Measurements from ENCODE around the gene UNC5CL.
A peak's percentile ranks its signal among the peaks of the same experiment; 100 is the strongest.

Gene UNC5CL

GRCh38 chr6:40996591-40997233 lies 42.3 kb downstream of the UNC5CL start:
- H3K18ac ChIP-seq (ENCODE audit: low read depth in 1 of 2, low read length in 2 of 2), result peak overlapping the region; percentile 84 to 88
- H3K9me3 ChIP-seq (ENCODE audit: control insufficient read depth, low read length), result no peaks in the 10 kb centered on the region
- no peak overlapping the region for H3K4me2 ChIP-seq (ENCODE audit: low read length, poor library complexity, severe bottlenecking)
- peak overlapping the region; percentile 5 for H4K91ac ChIP-seq (ENCODE audit: low read length)
- H3K4me1 ChIP-seq (ENCODE audit: control insufficient read depth, insufficient read depth, low read depth, low read length), result peaks cover 11% of the 10 kb centered on the region
- H3K4me3 ChIP-seq (ENCODE audit: insufficient read depth in 1 of 2, low read depth in 1 of 2, low read length in 2 of 2), result no peak overlapping the region
- H3K27me3 ChIP-seq (ENCODE audit: control insufficient read depth in 1 of 2, insufficient read depth in 1 of 2, low read length in 2 of 2), result peaks cover 0 to 7% of the 10 kb centered on the region in 2 experiments
- H3K79me1 ChIP-seq (replicated peaks; ENCODE audit: low read length, poor library complexity, severe bottlenecking), result no peaks in the 10 kb centered on the region
- no peak overlapping the region for H2AK5ac ChIP-seq (ENCODE audit: low read length, severe bottlenecking)
- no peak overlapping the region for H3K14ac ChIP-seq (ENCODE audit: low read length in 2 of 2)
- peak overlapping the region; percentile 3 for H2BK5ac ChIP-seq (ENCODE audit: low read depth, low read length, poor library complexity, severe bottlenecking)
- peak overlapping the region; percentile 86 for H2BK120ac ChIP-seq (ENCODE audit: low read depth, low read length)
- H4K8ac ChIP-seq (ENCODE audit: low read length), result peak overlapping the region; percentile 29
- peak overlapping the region; percentile 88 for H3K27ac ChIP-seq (ENCODE audit: low read length, poor library complexity, severe bottlenecking)
- WGBS, result 4% methylated on average over 6 of the region's 6 CpGs
- peak overlapping the region; percentile 74 for H3K9ac ChIP-seq (ENCODE audit: low read length)
- H3K4ac ChIP-seq (ENCODE audit: low read depth in 1 of 2, low read length in 2 of 2), result peak overlapping the region; percentile 20 to 22
- H2AFZ ChIP-seq (ENCODE audit: low read depth, low read length), result no peak overlapping the region
- H3K23ac ChIP-seq (ENCODE audit: low read length in 2 of 2), result no peak overlapping the region
- no peak overlapping the region for H2BK15ac ChIP-seq (ENCODE audit: low read depth, poor library complexity, severe bottlenecking)
- H3K36me3 ChIP-seq (ENCODE audit: control insufficient read depth in 1 of 2, insufficient read depth in 2 of 2, low read depth in 1 of 2, low read length in 2 of 2), result no peaks in the 10 kb centered on the region
- peak overlapping the region; percentile 70 to 79 for H2BK12ac ChIP-seq (ENCODE audit: low read length in 2 of 2)
- DNase-seq, result peak; percentile 88

- H3K36me3 ChIP-seq (ENCODE audit: control insufficient read depth in 1 of 2, insufficient read depth in 2 of 2, low read depth in 1 of 2, low read length in 2 of 2), result no peaks in the 10 kb centered on the region
- no peak overlapping the region for H2BK12ac ChIP-seq (ENCODE audit: low read length in 2 of 2)
- DNase-seq, result no peak
- H3K4ac ChIP-seq (ENCODE audit: low read depth in 1 of 2, low read length in 2 of 2), result no peak overlapping the region
- H2BK120ac ChIP-seq (ENCODE audit: low read depth, low read length), result peak overlapping the region; percentile 67
- 82% methylated on average over 3 of the region's 3 CpGs for WGBS
- no peak overlapping the region for H2BK5ac ChIP-seq (ENCODE audit: low read depth, low read length, poor library complexity, severe bottlenecking)
- no peak overlapping the region for H4K8ac ChIP-seq (ENCODE audit: low read length)
- H3K27me3 ChIP-seq (ENCODE audit: control insufficient read depth in 1 of 2, insufficient read depth in 1 of 2, low read length in 2 of 2), result peaks cover 4 to 13% of the 10 kb centered on the region in 2 experiments
- H3K4me1 ChIP-seq (ENCODE audit: control insufficient read depth, insufficient read depth, low read depth, low read length), result peaks cover 8% of the 10 kb centered on the region
- H3K27ac ChIP-seq (ENCODE audit: low read length, poor library complexity, severe bottlenecking), result no peak overlapping the region
- H2BK15ac ChIP-seq (ENCODE audit: low read depth, poor library complexity, severe bottlenecking), result no peak overlapping the region
- H3K9me3 ChIP-seq (ENCODE audit: control insufficient read depth, low read length), result no peaks in the 10 kb centered on the region
- peak overlapping the region in 1 of 2 experiments; percentile 34 for H3K18ac ChIP-seq (ENCODE audit: low read depth in 1 of 2, low read length in 2 of 2)
- no peak overlapping the region for H3K14ac ChIP-seq (ENCODE audit: low read length in 2 of 2)
- no peak overlapping the region for H3K4me2 ChIP-seq (ENCODE audit: low read length, poor library complexity, severe bottlenecking)
- H4K91ac ChIP-seq (ENCODE audit: low read length), result no peak overlapping the region
- H3K79me1 ChIP-seq (replicated peaks; ENCODE audit: low read length, poor library complexity, severe bottlenecking), result no peaks in the 10 kb centered on the region
- no peak overlapping the region for H2AFZ ChIP-seq (ENCODE audit: low read depth, low read length)
- no peak overlapping the region for H3K4me3 ChIP-seq (ENCODE audit: insufficient read depth in 1 of 2, low read depth in 1 of 2, low read length in 2 of 2)
- H2AK5ac ChIP-seq (ENCODE audit: low read length, severe bottlenecking), result no peak overlapping the region
- H3K9ac ChIP-seq (ENCODE audit: low read length), result no peak overlapping the region
- peak overlapping the region in 1 of 2 experiments; percentile 23 for H3K23ac ChIP-seq (ENCODE audit: low read length in 2 of 2)
Measured at GRCh38 chr6:40992746-40993145, 46.3 kb downstream of the UNC5CL start.

GRCh38 chr6:40990301-40990700 lies 48.7 kb downstream of the UNC5CL start:
- no peak for DNase-seq
- no peak overlapping the region for H2BK120ac ChIP-seq (ENCODE audit: low read depth, low read length)
- no peak overlapping the region for H2AK5ac ChIP-seq (ENCODE audit: low read length, severe bottlenecking)
- no peak overlapping the region for H4K91ac ChIP-seq (ENCODE audit: low read length)
- H3K4me2 ChIP-seq (ENCODE audit: low read length, poor library complexity, severe bottlenecking), result no peak overlapping the region
- peaks cover 4 to 13% of the 10 kb centered on the region in 2 experiments for H3K27me3 ChIP-seq (ENCODE audit: control insufficient read depth in 1 of 2, insufficient read depth in 1 of 2, low read length in 2 of 2)
- peak overlapping the region; percentile 56 for H2BK15ac ChIP-seq (ENCODE audit: low read depth, poor library complexity, severe bottlenecking)
- no peak overlapping the region for H2BK5ac ChIP-seq (ENCODE audit: low read depth, low read length, poor library complexity, severe bottlenecking)
- H3K36me3 ChIP-seq (ENCODE audit: control insufficient read depth in 1 of 2, insufficient read depth in 2 of 2, low read depth in 1 of 2, low read length in 2 of 2), result no peaks in the 10 kb centered on the region
- H3K79me1 ChIP-seq (replicated peaks; ENCODE audit: low read length, poor library complexity, severe bottlenecking), result no peaks in the 10 kb centered on the region
- H4K8ac ChIP-seq (ENCODE audit: low read length), result no peak overlapping the region
- no peak overlapping the region for H2AFZ ChIP-seq (ENCODE audit: low read depth, low read length)
- WGBS, result 96% methylated on average over 4 of the region's 4 CpGs
- H2BK12ac ChIP-seq (ENCODE audit: low read length in 2 of 2), result no peak overlapping the region
- H3K23ac ChIP-seq (ENCODE audit: low read length in 2 of 2), result no peak overlapping the region
- H3K9ac ChIP-seq (ENCODE audit: low read length), result no peak overlapping the region
- H3K4me3 ChIP-seq (ENCODE audit: insufficient read depth in 1 of 2, low read depth in 1 of 2, low read length in 2 of 2), result no peak overlapping the region
- no peak overlapping the region for H3K14ac ChIP-seq (ENCODE audit: low read length in 2 of 2)
- no peak overlapping the region for H3K18ac ChIP-seq (ENCODE audit: low read depth in 1 of 2, low read length in 2 of 2)
- H3K4me1 ChIP-seq (ENCODE audit: control insufficient read depth, insufficient read depth, low read depth, low read length), result peaks cover 4% of the 10 kb centered on the region
- no peak overlapping the region for H3K4ac ChIP-seq (ENCODE audit: low read depth in 1 of 2, low read length in 2 of 2)
- H3K27ac ChIP-seq (ENCODE audit: low read length, poor library complexity, severe bottlenecking), result no peak overlapping the region
- no peaks in the 10 kb centered on the region for H3K9me3 ChIP-seq (ENCODE audit: control insufficient read depth, low read length)

- Histone ChIP-seq H3K9ac (ENCODE audit: low read length) (no peak overlapping the region), H3K23ac (ENCODE audit: low read length in 2 of 2) (no peak overlapping the region), H4K91ac (ENCODE audit: low read length) (no peak overlapping the region), H2BK12ac (ENCODE audit: low read length in 2 of 2) (no peak overlapping the region), H3K4me3 (ENCODE audit: insufficient read depth in 1 of 2, low read depth in 1 of 2, low read length in 2 of 2) (no peak overlapping the region), H2BK15ac (ENCODE audit: low read depth, poor library complexity, severe bottlenecking) (no peak overlapping the region), H3K14ac (ENCODE audit: low read length in 2 of 2) (no peak overlapping the region), H2AK5ac (ENCODE audit: low read length, severe bottlenecking) (no peak overlapping the region), H3K4me2 (ENCODE audit: low read length, poor library complexity, severe bottlenecking) (no peak overlapping the region), H3K9me3 (ENCODE audit: control insufficient read depth, low read length) (no peaks in the 10 kb centered on the region), H3K27me3 (ENCODE audit: control insufficient read depth in 1 of 2, insufficient read depth in 1 of 2, low read length in 2 of 2) (peaks cover 4 to 13% of the 10 kb centered on the region in 2 experiments), H3K18ac (ENCODE audit: low read depth in 1 of 2, low read length in 2 of 2) (no peak overlapping the region), H2AFZ (ENCODE audit: low read depth, low read length) (no peak overlapping the region), H2BK5ac (ENCODE audit: low read depth, low read length, poor library complexity, severe bottlenecking) (no peak overlapping the region), H3K4ac (ENCODE audit: low read depth in 1 of 2, low read length in 2 of 2) (no peak overlapping the region), H3K27ac (ENCODE audit: low read length, poor library complexity, severe bottlenecking) (no peak overlapping the region), H4K8ac (ENCODE audit: low read length) (no peak overlapping the region), H2BK120ac (ENCODE audit: low read depth, low read length) (no peak overlapping the region), H3K36me3 (ENCODE audit: control insufficient read depth in 1 of 2, insufficient read depth in 2 of 2, low read depth in 1 of 2, low read length in 2 of 2) (no peaks in the 10 kb centered on the region), H3K4me1 (ENCODE audit: control insufficient read depth, insufficient read depth, low read depth, low read length) (peaks cover 4% of the 10 kb centered on the region), H3K79me1 (replicated peaks; ENCODE audit: low read length, poor library complexity, severe bottlenecking) (no peaks in the 10 kb centered on the region)
- DNase-seq, result no peak
- 90% methylated on average over 15 of the region's 15 CpGs for WGBS
Measured at GRCh38 chr6:40989204-40990169, 49.5 kb downstream of the UNC5CL start.

Data from mesenchymal stem cell (in vitro differentiated cells and primary cell).